Endothelial cell of umbilical vein (primary cell): ENCODE measurements around the gene LGR6. TPM values are rescaled to one million over a fixed set of nuclear protein-coding genes. Genes with fewer than 3 reads are reported as not detected.

Source experiments
- BruUV-seq: library from RNA; stranded (reverse); fragments of 400-500 nt; replicated peaks from 2 replicates; lab custom pipeline; 2021; lab: Mats Ljungman, UMichigan
- CTCF ChIA-PET: fragments of 300-600, 350-600 bp; sonication (Branson Sonifier 250); formaldehyde crosslinking; loops from one replicate; lab custom pipeline; 2021; ENCODE audit warnings: antibody characterized with exemption, inconsistent platforms; lab: Charles Lee
- POLR2A ChIA-PET: fragments of 300-600, 350-600 bp; sonication (Branson Sonifier 250); formaldehyde crosslinking; loops from one replicate; lab custom pipeline; 2021; ENCODE audit warnings: antibody characterized with exemption, inconsistent platforms; lab: Charles Lee
- DNase-seq: peaks from one replicate; pipeline ENCODE4 v3.0.0-alpha.2; 2011; ENCODE audit warnings: low read depth, low spot score
- FAIRE-seq: peaks from 2 replicates; lab custom pipeline; 2011; peaks lifted over from hg19 to GRCh38; lab: Jason Lieb, UNC
- H2AFZ ChIP-seq: 2 replicates; pipeline ENCODE4 v1.6.0; 2012; ENCODE audit warnings: low read depth, low read length, control low read depth, inconsistent platforms
- H3K27ac ChIP-seq: 2 replicates; pipeline ENCODE4 v1.5.1; 2011; ENCODE audit warnings: low read depth, mild to moderate bottlenecking, control low read depth, low read length, moderate library complexity; ENCODE audit not compliant: insufficient read depth
- H3K27me3 ChIP-seq, 2 experiments: 2 replicates each; pipeline versions ENCODE4 v1.6.0 to v1.6.1; 2011; ENCODE audit warnings: low read length in 2 of 2, mixed read lengths in 1 of 2; ENCODE audit not compliant: control insufficient read depth in 2 of 2, insufficient read depth in 2 of 2
- H3K36me3 ChIP-seq, 2 experiments: 2 replicates in 1 of 2; 3 replicates in 1 of 2; pipeline ENCODE4 v1.5.1; 2011; ENCODE audit warnings: low read length in 2 of 2, mild to moderate bottlenecking in 1 of 2, moderate library complexity in 1 of 2; ENCODE audit not compliant: control insufficient read depth in 2 of 2, insufficient read depth in 2 of 2; ENCODE audit errors: extremely low read depth in 1 of 2
- H3K4me1 ChIP-seq: 3 replicates; pipeline ENCODE4 v1.5.1; 2011; ENCODE audit warnings: mild to moderate bottlenecking, low read length; ENCODE audit not compliant: control insufficient read depth, insufficient read depth; ENCODE audit errors: extremely low read depth
- H3K4me2 ChIP-seq: 2 replicates; pipeline ENCODE4 v1.6.1; 2011; ENCODE audit warnings: low read length, control low read depth, mixed read lengths; ENCODE audit not compliant: insufficient read depth
- H3K4me3 ChIP-seq, 3 experiments: fragments of 200-600 bp in 1 of 3; sonication (generic), shearing (Covaris generic) in 1 of 3; replicated peaks in 1 of 3; 2 replicates each; pipeline ENCODE4 v1.5.1; 2011 to 2016; ENCODE audit warnings: control low read depth in 3 of 3, low read length in 3 of 3, mild to moderate bottlenecking in 2 of 3, inconsistent platforms in 1 of 3, low read depth in 1 of 3, moderate library complexity in 1 of 3; ENCODE audit not compliant: insufficient read depth in 1 of 3
- H3K79me2 ChIP-seq: 2 replicates; pipeline ENCODE4 v1.6.0; 2012; ENCODE audit warnings: low read length, inconsistent platforms; ENCODE audit not compliant: control insufficient read depth, insufficient read depth
- H3K9ac ChIP-seq: replicated peaks from 2 replicates; pipeline ENCODE3; 2011; ENCODE audit warnings: low read length, control low read depth; ENCODE audit not compliant: insufficient read depth; ENCODE audit errors: extremely low read depth
- H3K9me1 ChIP-seq: replicated peaks from 3 replicates; pipeline ENCODE4 v1.6.0; 2011; ENCODE audit warnings: mild to moderate bottlenecking, low read length; ENCODE audit not compliant: control insufficient read depth, insufficient read depth; ENCODE audit errors: extremely low read depth
- H3K9me3 ChIP-seq: replicated peaks from 2 replicates; pipeline ENCODE4 v1.5.1; 2012; ENCODE audit warnings: low read length, inconsistent platforms; ENCODE audit not compliant: control insufficient read depth, insufficient read depth
- H4K20me1 ChIP-seq: replicated peaks from 2 replicates; pipeline ENCODE3; 2011; ENCODE audit warnings: mild to moderate bottlenecking, low read length; ENCODE audit not compliant: control insufficient read depth, insufficient read depth; ENCODE audit errors: extremely low read depth
- CTCF ChIP-seq, 2 donors: IDR thresholded peaks; 1 replicate in 1 of 2; 2 replicates in 1 of 2; pipeline ENCODE4 v1.5.1; 2011; ENCODE audit warnings: low read length in 2 of 2, mild to moderate bottlenecking in 2 of 2, moderate library complexity in 2 of 2, control low read depth in 1 of 2, inconsistent platforms in 1 of 2, low read depth in 1 of 2; ENCODE audit not compliant: insufficient read depth in 1 of 2; ENCODE audit errors: extremely low read depth in 1 of 2
- EZH2 ChIP-seq: IDR thresholded peaks from 2 replicates; pipeline ENCODE4 v1.6.1; 2012; ENCODE audit warnings: borderline replicate concordance, low read depth, mild to moderate bottlenecking, moderate library complexity, low read length, inconsistent platforms; ENCODE audit not compliant: severe bottlenecking
- FOS ChIP-seq: IDR thresholded peaks from 2 replicates; pipeline ENCODE4 v1.6.1; 2011; ENCODE audit warnings: mild to moderate bottlenecking, low read length, moderate library complexity, borderline replicate concordance; ENCODE audit not compliant: insufficient read depth
- GATA2 ChIP-seq: IDR thresholded peaks from 2 replicates; pipeline ENCODE4 v1.7.0; 2011; ENCODE audit warnings: low read depth, mild to moderate bottlenecking, moderate library complexity, mixed read lengths, low read length; ENCODE audit not compliant: insufficient read length, insufficient read depth
- JUN ChIP-seq: IDR thresholded peaks from 2 replicates; pipeline ENCODE4 v1.6.1; 2011; ENCODE audit warnings: borderline replicate concordance, low read depth; ENCODE audit not compliant: insufficient read length, insufficient read depth
- MAX ChIP-seq: IDR thresholded peaks from 2 replicates; pipeline ENCODE4 v1.6.1; 2011; ENCODE audit not compliant: insufficient read depth, insufficient read length
- MYC ChIP-seq: IDR thresholded peaks from one replicate; pipeline ENCODE4 v1.6.1; 2011; ENCODE audit warnings: mild to moderate bottlenecking, low read depth, low read length
- POLR2A ChIP-seq: IDR thresholded peaks from 2 replicates; pipeline ENCODE4 v1.6.1; 2012; ENCODE audit warnings: low read depth, mild to moderate bottlenecking, control low read depth, low read length
- POLR2AphosphoS5 ChIP-seq: IDR thresholded peaks from 2 replicates; pipeline ENCODE4 v1.6.1; 2012; ENCODE audit warnings: low read depth, mild to moderate bottlenecking, control low read depth, low read length, moderate library complexity; ENCODE audit not compliant: insufficient read depth
- dilution Hi-C: fragments of 300-500 bp; cut with MboI; formaldehyde crosslinking; loops from one replicate; pipeline ENCODE4 v1.15.0; 2019; ENCODE audit warnings: low sequenced_read_pairs; ENCODE audit not compliant: extremely low pct_ligation_motif_present
- intact Hi-C: fragments of 100-400 bp; cut with micrococcal nuclease; formaldehyde crosslinking; loops from one replicate; pipeline ENCODE4 v1.10.0; 2022
- polyA plus RNA-seq, 4 experiments: library from polyadenylated mRNA; depleted of rRNA in 3 of 4; stranded (reverse) in 3 of 4; unstranded in 1 of 4; fragments of >200 nt; gene quantifications; 2 replicates each; pipeline versions ENCODE4 v1.2.1 to v1.2.3, GENCODE V29; 2011 to 2012; ENCODE audit warnings: missing spikeins in 1 of 4
- total RNA-seq: library from RNA; stranded (reverse); gene quantifications from 2 replicates; pipeline ENCODE4 v1.2.3, GENCODE V29; 2021

LGR6 gene
- total and polyA plus RNA-seq, 2 donors (not counting 3 experiments of a cell fraction or from before 2014, with no cell fraction given), result not detected

- Histone ChIP-seq H3K4me2 (no peak overlapping the region), H3K27me3 (peaks cover 0 to under 1% of the 10 kb centered on the region in 2 experiments), H3K36me3 (no peaks in the 10 kb centered on the region), H2AFZ (no peak overlapping the region), H3K4me1 (peaks cover 13% of the 10 kb centered on the region), H3K9me1 (no peaks in the 10 kb centered on the region), H3K9me3 (no peaks in the 10 kb centered on the region), H4K20me1 (no peaks in the 10 kb centered on the region), H3K4me3 (no peak overlapping the region), H3K79me2 (no peaks in the 10 kb centered on the region), H3K27ac (no peak overlapping the region), H3K9ac (no peak overlapping the region)
- DNase-seq (no peak), FAIRE-seq (no peak)
- dilution Hi-C loops, result no loop called here
- no TSS peak for BruUV-seq
- TF ChIP-seq GATA2 (no peak), EZH2 (no peak), POLR2AphosphoS5 (no peak), CTCF (IDR thresholded peaks at IDR 0.05; ENCODE audit: extremely low read depth in 1 of 2, insufficient read depth in 1 of 2, low read depth in 1 of 2, low read length in 2 of 2) (no peak), JUN (no peak), POLR2A (no peak), FOS (no peak), MYC (no peak), MAX (no peak)
- ChIA-PET POLR2A (no interaction called here), CTCF (no interaction called here)
- intact Hi-C loops, result loop anchor here (1.0 kb wide), 1 partner anchor 81 kb away; no protein-coding TSS in a partner anchor
These were observed 40.9 kb downstream of the LGR6 start for GRCh38 chr1:202234331-202235002.
